Hepatocyte (in vitro differentiated cells): ENCODE results near the gene DIS3L2. TPM values are rescaled to one million over a fixed set of nuclear protein-coding genes. Genes with fewer than 3 reads are reported as not detected.
"Not testable (repeated sequence)": the region's sequence is repeated elsewhere in the genome, so short reads cannot be mapped to it uniquely, and the experiment has no call there.

Experiments used
- DNase-seq: peaks from one replicate; pipeline ENCODE4 v3.0.0-alpha.2; 2016; ENCODE audit warnings: low spot score
- H2AFZ ChIP-seq: fragments of 200-600 bp; sonication (generic); 2 replicates; pipeline ENCODE4 v1.6.0; 2016; ENCODE audit warnings: antibody characterized with exemption, mild to moderate bottlenecking
- H3K27ac ChIP-seq: fragments of 200-600 bp; sonication (generic); 2 replicates; pipeline ENCODE4 v1.5.1; 2016; ENCODE audit warnings: mild to moderate bottlenecking
- H3K27me3 ChIP-seq: fragments of 200-600 bp; sonication (generic); 2 replicates; pipeline ENCODE4 v1.6.1; 2016
- H3K36me3 ChIP-seq: fragments of 200-600 bp; sonication (generic); replicated peaks from 2 replicates; pipeline ENCODE4 v1.5.1; 2016; ENCODE audit warnings: low read depth; ENCODE audit not compliant: insufficient read depth
- H3K4me1 ChIP-seq: fragments of 200-600 bp; sonication (generic); 2 replicates; pipeline ENCODE4 v1.5.1; 2016; ENCODE audit warnings: mild to moderate bottlenecking, moderate library complexity; ENCODE audit not compliant: insufficient read depth
- H3K4me2 ChIP-seq: fragments of 200-600 bp; sonication (generic); 2 replicates; pipeline ENCODE4 v1.6.0; 2016
- H3K4me3 ChIP-seq: fragments of 200-600 bp; sonication (generic); 2 replicates; pipeline ENCODE4 v1.5.1; 2016; ENCODE audit warnings: mild to moderate bottlenecking
- H3K79me2 ChIP-seq: fragments of 200-600 bp; sonication (generic); 2 replicates; pipeline ENCODE4 v1.6.0; 2017; ENCODE audit warnings: mild to moderate bottlenecking
- H3K9me2 ChIP-seq: fragments of 200-600 bp; sonication (generic); replicated peaks from 2 replicates; pipeline ENCODE4 v1.6.0; 2017; ENCODE audit warnings: mild to moderate bottlenecking; ENCODE audit not compliant: insufficient read depth
- H3K9me3 ChIP-seq: fragments of 200-600 bp; sonication (generic); 2 replicates; pipeline ENCODE4 v1.5.1; 2016; ENCODE audit warnings: low read depth, mild to moderate bottlenecking
- H4K20me1 ChIP-seq: fragments of 200-600 bp; sonication (generic); 2 replicates; pipeline ENCODE4 v1.6.0; 2016; ENCODE audit warnings: mild to moderate bottlenecking; ENCODE audit not compliant: insufficient read depth, poor library complexity, severe bottlenecking
- EZH2 ChIP-seq: fragments of 200-600 bp; sonication (generic); IDR thresholded peaks from 2 replicates; pipeline ENCODE4 v1.6.1; 2016; ENCODE audit warnings: antibody characterized with exemption, mild to moderate bottlenecking, borderline replicate concordance
- EZH2phosphoT487 ChIP-seq: fragments of 200-600 bp; sonication (generic); IDR thresholded peaks from one replicate; pipeline ENCODE4 v1.6.1; 2018; ENCODE audit warnings: antibody characterized with exemption, mild to moderate bottlenecking, low read depth, moderate library complexity; ENCODE audit not compliant: unreplicated experiment, severe bottlenecking
- WGBS: methylation state at CpG from one replicate; pipeline ENCODE4 v1.1.6; 2016; ENCODE audit warnings: low lambda C conversion rate; ENCODE audit errors: missing lambda C conversion rate; 5-methylcytosine and 5-hydroxymethylcytosine counted together
- polyA plus RNA-seq: library from polyadenylated mRNA; unstranded; fragments of >200 nt; fragmentation: Nextera tagmentation; extraction: Ambion mirVana; gene quantifications from 2 replicates; pipeline ENCODE4 v1.2.1, GENCODE V29; 2016
- total RNA-seq: library from RNA; depleted of rRNA; stranded (reverse); fragments of >200 nt; gene quantifications from 2 replicates; pipeline ENCODE4 v1.2.3, GENCODE V29; 2014
- TF ChIP-seq, protein P1 (sequence below): fragments of 200-600 bp; sonication (generic); IDR thresholded peaks from 2 replicates; pipeline ENCODE4 v1.5.1; 2016; ENCODE audit warnings: antibody characterized with exemption, mild to moderate bottlenecking; ENCODE audit not compliant: poor library complexity

The DIS3L2 gene
- total and polyA plus RNA-seq, 2 experiments from 2014 or later, result 19.5 to 20.0 TPM

DNA sequence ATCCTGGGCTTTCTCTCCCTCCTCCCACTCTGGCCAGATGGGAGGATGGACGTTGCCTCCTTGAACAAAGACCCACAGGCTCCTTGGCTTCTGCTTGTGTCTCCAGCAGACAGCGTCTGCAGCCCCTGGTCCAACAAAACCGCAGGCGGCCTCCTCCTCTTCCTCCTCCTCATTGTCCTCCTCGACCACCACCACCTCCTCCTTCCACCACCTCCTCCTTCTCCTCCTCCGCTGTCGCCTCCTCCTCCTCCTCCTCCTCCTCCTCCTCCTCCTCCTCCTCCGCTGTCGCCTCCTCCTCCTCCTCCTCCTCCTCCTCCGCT lies 371.4 kb downstream of the DIS3L2 start:
- Histone ChIP-seq H3K36me3 (no peaks in the 10 kb centered on the region), H3K4me2 (no peak overlapping the region), H3K27me3 (no peaks in the 10 kb centered on the region), H3K27ac (no peak overlapping the region), H3K9me3 (no peaks in the 10 kb centered on the region), H3K79me2 (no peaks in the 10 kb centered on the region), H4K20me1 (no peaks in the 10 kb centered on the region), H3K4me1 (no peaks in the 10 kb centered on the region), H3K9me2 (no peaks in the 10 kb centered on the region), H3K4me3 (no peak overlapping the region), H2AFZ (no peak overlapping the region)
- WGBS, result no CpG with 5 or more reads among the region's 10 CpGs
- no peak for DNase-seq
- no peak for TF ChIP-seq EZH2phosphoT487
- TF ChIP-seq, protein P1, sequence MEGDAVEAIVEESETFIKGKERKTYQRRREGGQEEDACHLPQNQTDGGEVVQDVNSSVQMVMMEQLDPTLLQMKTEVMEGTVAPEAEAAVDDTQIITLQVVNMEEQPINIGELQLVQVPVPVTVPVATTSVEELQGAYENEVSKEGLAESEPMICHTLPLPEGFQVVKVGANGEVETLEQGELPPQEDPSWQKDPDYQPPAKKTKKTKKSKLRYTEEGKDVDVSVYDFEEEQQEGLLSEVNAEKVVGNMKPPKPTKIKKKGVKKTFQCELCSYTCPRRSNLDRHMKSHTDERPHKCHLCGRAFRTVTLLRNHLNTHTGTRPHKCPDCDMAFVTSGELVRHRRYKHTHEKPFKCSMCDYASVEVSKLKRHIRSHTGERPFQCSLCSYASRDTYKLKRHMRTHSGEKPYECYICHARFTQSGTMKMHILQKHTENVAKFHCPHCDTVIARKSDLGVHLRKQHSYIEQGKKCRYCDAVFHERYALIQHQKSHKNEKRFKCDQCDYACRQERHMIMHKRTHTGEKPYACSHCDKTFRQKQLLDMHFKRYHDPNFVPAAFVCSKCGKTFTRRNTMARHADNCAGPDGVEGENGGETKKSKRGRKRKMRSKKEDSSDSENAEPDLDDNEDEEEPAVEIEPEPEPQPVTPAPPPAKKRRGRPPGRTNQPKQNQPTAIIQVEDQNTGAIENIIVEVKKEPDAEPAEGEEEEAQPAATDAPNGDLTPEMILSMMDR, result no peak
- no peak for TF ChIP-seq EZH2

- Histone ChIP-seq H3K27ac (no peak overlapping the region), H4K20me1 (no peaks in the 10 kb centered on the region), H3K4me3 (no peak overlapping the region), H2AFZ (no peak overlapping the region), H3K4me2 (no peak overlapping the region), H3K79me2 (no peaks in the 10 kb centered on the region), H3K36me3 (no peaks in the 10 kb centered on the region), H3K9me3 (no peaks in the 10 kb centered on the region), H3K9me2 (no peaks in the 10 kb centered on the region), H3K4me1 (no peaks in the 10 kb centered on the region), H3K27me3 (no peaks in the 10 kb centered on the region)
- DNase-seq, result no peak
- TF ChIP-seq EZH2phosphoT487 (no peak), EZH2 (no peak)
- TF ChIP-seq, protein P1, result peak; percentile 44
- WGBS, result 93% methylated on average over 28 of the region's 28 CpGs
These were observed 372.0 kb downstream of the DIS3L2 start for GRCh38 chr2:232333361-232334135.

DNA sequence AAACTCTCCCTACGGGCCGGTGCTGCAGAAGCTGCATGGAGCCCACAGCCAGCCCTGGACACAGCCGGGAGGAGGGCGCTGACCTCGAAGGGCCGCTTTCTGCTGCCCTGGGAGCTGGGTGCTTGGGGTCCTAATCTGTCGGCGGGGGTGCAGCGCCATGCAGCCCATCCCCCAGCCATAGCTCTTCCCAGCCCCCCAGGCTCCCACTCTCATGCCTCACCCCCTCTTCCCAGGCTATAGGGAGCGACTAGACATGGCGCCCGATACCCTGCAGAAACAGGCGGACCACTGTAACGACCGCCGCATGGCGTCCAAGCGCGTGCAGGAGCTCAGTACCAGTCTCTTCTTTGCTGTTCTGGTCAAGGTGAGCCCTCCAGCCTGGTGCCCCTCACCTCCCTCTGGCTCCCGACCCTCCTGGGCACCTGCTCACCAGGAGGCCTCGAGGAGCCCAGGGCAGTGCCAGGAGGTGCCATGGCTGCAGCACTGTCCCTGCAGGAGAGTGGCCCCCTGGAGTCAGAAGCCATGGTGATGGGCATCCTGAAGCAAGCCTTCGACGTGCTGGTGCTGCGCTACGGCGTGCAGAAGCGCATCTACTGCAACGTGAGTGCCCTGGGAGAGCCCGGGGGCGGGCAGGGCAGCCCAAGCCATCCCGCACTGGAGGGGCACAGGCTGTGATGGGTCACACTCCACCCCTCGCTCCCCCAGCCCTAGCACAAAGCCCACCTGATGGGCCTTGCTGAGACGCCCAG lies 372.8 kb downstream of the DIS3L2 start:
- not testable (repeated sequence) for H3K79me2 ChIP-seq, H3K4me2 ChIP-seq, H3K27me3 ChIP-seq, DNase-seq, H3K9me2 ChIP-seq, H3K36me3 ChIP-seq, H3K9me3 ChIP-seq, H3K4me1 ChIP-seq, H4K20me1 ChIP-seq, H2AFZ ChIP-seq, H3K4me3 ChIP-seq, H3K27ac ChIP-seq
- WGBS, result 96% methylated on average over 24 of the region's 33 CpGs

- not testable (repeated sequence) for H3K4me3 ChIP-seq, H3K27ac ChIP-seq, H2AFZ ChIP-seq, DNase-seq, H3K9me3 ChIP-seq, H3K36me3 ChIP-seq, H3K27me3 ChIP-seq, H3K4me1 ChIP-seq, H3K4me2 ChIP-seq, H3K9me2 ChIP-seq, H4K20me1 ChIP-seq, H3K79me2 ChIP-seq
- 96% methylated on average over 5 of the region's 6 CpGs for WGBS
These were observed 373.3 kb downstream of the DIS3L2 start for GRCh38 chr2:232334885-232335205.
